Heart left ventricle (tissue), 13 donors: ENCODE measurements around the gene ORM2.

Source experiments
- POLR2A ChIP-seq, 2 donors: fragments of 450-650 bp; IDR thresholded peaks; one replicate each; pipeline ENCODE4 v1.6.1; 2017; ENCODE audit warnings: antibody characterized with exemption in 2 of 2, mild to moderate bottlenecking in 2 of 2, moderate library complexity in 2 of 2
- TF ChIP-seq, protein P1 (sequence below), 12 donors: fragments of 200-600 bp; sonication (generic) in 4 of 12; IDR thresholded peaks; one replicate each; pipeline versions ENCODE4 v1.5.0 to v1.8.0; 2018 to 2022; ENCODE audit warnings: antibody characterized with exemption in 12 of 12, mild to moderate bottlenecking in 5 of 12
- donor health status: ischemic (EF 13 %, LVEDD 7.1; RV severe dilation, severe dysfunction).
- donor health status: DM: no; HTN: yes; CAD: no.
- donor health status: DM: no; HTN: no; CAD: no.
- donor health status: ischemic (EF 25% LVEDD 6.9; RV normal size, moderate dysfunction).
- donor health status: ischemic (EF 25% LVEDD 5.7; RV mildly dilated, moderate dysfunction).
- donor health status: ischemic (EF 35%, LVEDD 5.7; RV mildly dilated, moderate dysfunction).
- donor health status: nonischemic (EF 11% LVEDD 7.7; RV severe dilation, severe dysfunction).
- donor health status: DM: yes; HTN: yes; CAD: no.
- donor health status: PGD.
- donor health status: ischemic (EF 29% LVEDD 5.4; RV normal size, mild dysfunction).
- donor health status: nonischemic (EF 23%, LVEDD 6.1; RV moderate dilation, normal function).

DNA sequence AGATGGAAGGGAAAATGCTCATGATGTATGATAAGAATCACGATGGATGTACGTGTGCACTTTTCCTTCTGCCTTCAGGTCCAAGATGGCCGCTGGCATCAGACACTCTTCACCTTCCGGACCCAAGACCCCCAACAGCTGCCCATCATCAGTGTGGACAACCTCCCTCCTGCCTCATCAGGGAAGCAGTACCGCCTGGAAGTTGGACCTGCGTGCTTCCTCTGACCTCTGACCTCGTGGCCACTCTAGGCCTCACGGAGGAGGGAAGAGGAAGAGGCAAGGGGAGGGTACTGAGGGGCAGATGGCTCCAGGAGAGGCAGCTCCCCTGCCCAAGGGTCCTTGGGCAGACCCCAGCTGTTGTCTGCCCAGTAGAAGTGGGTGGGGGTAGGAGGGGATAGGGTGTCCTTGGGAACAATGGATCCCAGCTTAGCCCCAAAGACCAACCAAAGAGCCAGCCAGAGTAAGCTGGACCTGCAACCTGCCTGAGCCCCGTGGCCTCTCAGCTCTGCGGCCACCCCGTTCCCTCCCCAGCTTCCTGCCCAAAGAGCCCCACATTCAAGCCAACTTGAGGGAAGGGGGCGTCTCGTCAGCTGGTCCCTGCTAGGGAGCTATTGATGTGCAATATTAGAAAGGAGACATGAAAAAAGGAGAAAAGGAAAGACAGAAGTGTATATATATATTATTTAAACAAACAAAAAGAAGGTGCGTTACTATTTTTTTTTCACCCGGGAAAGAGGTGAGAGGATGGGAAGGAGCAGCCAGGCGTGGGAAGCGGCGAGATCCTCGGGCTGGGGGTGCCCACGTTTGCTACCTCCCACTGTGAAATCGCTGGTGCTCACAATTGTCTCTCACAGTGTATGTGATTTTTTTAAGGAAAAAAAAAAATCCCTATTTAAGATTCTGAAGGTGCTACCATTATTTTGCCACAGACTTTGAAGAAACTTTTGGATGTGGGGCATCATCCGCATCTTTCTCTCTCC lies 18.9 kb upstream of the ORM2 start:
- TF ChIP-seq, protein P1, sequence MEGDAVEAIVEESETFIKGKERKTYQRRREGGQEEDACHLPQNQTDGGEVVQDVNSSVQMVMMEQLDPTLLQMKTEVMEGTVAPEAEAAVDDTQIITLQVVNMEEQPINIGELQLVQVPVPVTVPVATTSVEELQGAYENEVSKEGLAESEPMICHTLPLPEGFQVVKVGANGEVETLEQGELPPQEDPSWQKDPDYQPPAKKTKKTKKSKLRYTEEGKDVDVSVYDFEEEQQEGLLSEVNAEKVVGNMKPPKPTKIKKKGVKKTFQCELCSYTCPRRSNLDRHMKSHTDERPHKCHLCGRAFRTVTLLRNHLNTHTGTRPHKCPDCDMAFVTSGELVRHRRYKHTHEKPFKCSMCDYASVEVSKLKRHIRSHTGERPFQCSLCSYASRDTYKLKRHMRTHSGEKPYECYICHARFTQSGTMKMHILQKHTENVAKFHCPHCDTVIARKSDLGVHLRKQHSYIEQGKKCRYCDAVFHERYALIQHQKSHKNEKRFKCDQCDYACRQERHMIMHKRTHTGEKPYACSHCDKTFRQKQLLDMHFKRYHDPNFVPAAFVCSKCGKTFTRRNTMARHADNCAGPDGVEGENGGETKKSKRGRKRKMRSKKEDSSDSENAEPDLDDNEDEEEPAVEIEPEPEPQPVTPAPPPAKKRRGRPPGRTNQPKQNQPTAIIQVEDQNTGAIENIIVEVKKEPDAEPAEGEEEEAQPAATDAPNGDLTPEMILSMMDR (IDR thresholded peaks at IDR 0.05) = no peak
- TF ChIP-seq POLR2A (IDR thresholded peaks at IDR 0.05) = no peak
